ENCODE data around the gene EPHA4.

The EPHA4 gene

GRCh38 chr2:221449406-221449805 lies 122.7 kb downstream of the EPHA4 start:
- no peak for TF ChIP-seq CTCF (IDR thresholded peaks at IDR 0.05; ENCODE audit: borderline replicate concordance, control extremely low read depth, extremely low read depth, insufficient read depth, missing control alignments)
- no peak for DNase-seq (ENCODE audit: low spot score)
- in situ Hi-C loops (cut with MboI; ENCODE audit: low sequenced_read_pairs, unreplicated experiment): no loop called here

DNA sequence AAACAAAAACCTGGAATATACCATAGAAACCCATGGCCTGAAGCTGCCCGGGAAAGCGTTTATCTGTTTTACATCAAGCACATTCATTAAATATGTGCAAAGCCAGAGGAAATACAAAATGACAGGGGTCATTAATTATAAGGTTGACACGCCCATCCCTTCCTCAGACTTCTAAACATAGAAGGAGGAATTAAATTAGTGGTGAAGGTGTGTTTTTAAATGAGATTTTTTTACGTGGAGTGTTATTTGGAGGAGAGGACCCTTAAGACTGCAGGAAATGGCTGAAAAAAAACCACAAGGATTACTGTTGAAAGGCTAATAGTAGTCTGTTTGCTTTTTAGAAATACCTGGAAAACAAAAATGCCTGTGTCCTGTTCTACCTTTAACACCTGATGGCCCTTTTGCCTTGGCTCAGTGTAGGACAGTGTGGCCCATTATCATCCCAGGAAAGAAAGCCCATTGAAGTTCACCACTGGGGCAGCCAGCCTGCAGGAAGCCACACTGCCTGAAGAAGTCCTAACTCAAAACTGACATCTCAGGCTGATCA lies 123.2 kb downstream of the EPHA4 start:
- DNase-seq (ENCODE audit: low spot score): no peak

DNA sequence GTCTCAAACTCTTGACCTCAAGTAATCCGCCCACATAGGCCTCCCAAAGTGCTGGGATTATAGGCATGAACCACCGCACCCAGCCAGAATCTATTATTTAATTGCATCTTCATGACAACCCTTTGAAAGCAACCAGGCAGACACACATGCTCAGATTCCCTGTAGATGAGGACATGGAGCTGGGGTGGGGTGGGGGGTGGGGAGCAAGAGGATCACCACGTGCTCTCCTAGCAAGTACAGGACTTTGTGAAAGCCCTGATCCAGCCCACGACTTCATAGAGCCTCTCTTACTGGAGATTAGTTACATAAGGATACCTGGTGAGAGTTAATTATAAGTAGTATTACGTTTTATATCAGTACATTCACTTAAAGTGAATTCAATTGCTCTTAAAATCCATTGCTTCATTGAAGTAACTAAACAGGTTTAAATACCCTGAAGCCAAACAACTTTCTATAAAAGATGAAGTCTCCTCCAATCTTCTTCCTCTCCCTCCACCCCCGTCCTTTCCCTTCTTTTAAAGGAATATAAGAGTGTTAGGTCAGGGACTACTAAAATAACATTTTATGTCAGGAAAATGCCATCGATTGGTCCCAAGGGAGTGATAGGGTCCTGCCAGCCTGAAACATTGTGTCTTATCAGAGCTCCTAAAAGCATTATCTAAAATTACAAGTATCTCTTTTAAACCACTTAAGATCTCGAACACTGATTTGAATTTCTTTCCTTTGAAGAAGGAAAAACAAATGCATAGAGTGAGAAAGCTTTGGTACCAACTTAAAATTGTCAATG lies 123.9 kb downstream of the EPHA4 start:
- no peak for TF ChIP-seq CTCF (IDR thresholded peaks at IDR 0.05; ENCODE audit: borderline replicate concordance, control extremely low read depth, extremely low read depth, insufficient read depth, missing control alignments)
- in situ Hi-C loops (cut with MboI; ENCODE audit: low sequenced_read_pairs, unreplicated experiment): no loop called here

More for the DNA sequence above, 123.2 kb downstream of the EPHA4 start:
- no peak for TF ChIP-seq CTCF (IDR thresholded peaks at IDR 0.05; ENCODE audit: borderline replicate concordance, control extremely low read depth, extremely low read depth, insufficient read depth, missing control alignments)
- in situ Hi-C loops (cut with MboI; ENCODE audit: low sequenced_read_pairs, unreplicated experiment): no loop called here

GRCh38 chr2:221447310-221447709 lies 124.8 kb downstream of the EPHA4 start:
- in situ Hi-C loops (cut with MboI; ENCODE audit: low sequenced_read_pairs, unreplicated experiment): no loop called here
- TF ChIP-seq CTCF (IDR thresholded peaks at IDR 0.05; ENCODE audit: borderline replicate concordance, control extremely low read depth, extremely low read depth, insufficient read depth, missing control alignments): no peak
- no peak for DNase-seq (ENCODE audit: low spot score)

More for the DNA sequence above, 123.9 kb downstream of the EPHA4 start:
- no peak for DNase-seq (ENCODE audit: low spot score)

GRCh38 chr2:221446140-221446539 lies 126.0 kb downstream of the EPHA4 start:
- TF ChIP-seq CTCF (IDR thresholded peaks at IDR 0.05; ENCODE audit: borderline replicate concordance, control extremely low read depth, extremely low read depth, insufficient read depth, missing control alignments): no peak
- in situ Hi-C loops (cut with MboI; ENCODE audit: low sequenced_read_pairs, unreplicated experiment): no loop called here

GRCh38 chr2:221444106-221444505 lies 128.0 kb downstream of the EPHA4 start:
- in situ Hi-C loops (cut with MboI; ENCODE audit: low sequenced_read_pairs, unreplicated experiment): no loop called here
- no peak for TF ChIP-seq CTCF (IDR thresholded peaks at IDR 0.05; ENCODE audit: borderline replicate concordance, control extremely low read depth, extremely low read depth, insufficient read depth, missing control alignments)
- no peak for DNase-seq (ENCODE audit: low spot score)

More at GRCh38 chr2:221446140-221446539, 126.0 kb downstream of the EPHA4 start:
- no peak for DNase-seq (ENCODE audit: low spot score)
